Gastrocnemius medialis (tissue), 4 donors: ENCODE results near the gene PRPF18. TPM values are rescaled to one million over a fixed set of nuclear protein-coding genes. Genes with fewer than 3 reads are reported as not detected.

Experiments used
- ATAC-seq, 2 donors: fragments of 150-250 bp; one replicate each; pipeline ENCODE4 v1.9.1; 2016
- DNase-seq, 2 donors: peaks; one replicate each; pipeline ENCODE4 v3.0.0-alpha.2; 2019
- H3K27ac ChIP-seq, 4 donors: fragments of 200-600 bp; sonication (generic); 1 replicate in 1 of 4; 2 replicates in 3 of 4; pipeline ENCODE4 v1.5.1; 2016 to 2018; ENCODE audit warnings: mild to moderate bottlenecking in 2 of 4, moderate library complexity in 1 of 4
- H3K27me3 ChIP-seq, 3 donors: fragments of 200-600 bp; sonication (generic) in 2 of 3; 1 replicate in 1 of 3; 2 replicates in 2 of 3; pipeline versions ENCODE4 v1.5.1 to v1.6.0; 2016 to 2019; ENCODE audit warnings: mild to moderate bottlenecking in 1 of 3, moderate library complexity in 1 of 3
- H3K36me3 ChIP-seq, 2 donors: fragments of 200-600 bp; sonication (generic) in 1 of 2; one replicate each; pipeline ENCODE4 v1.5.1; 2017 to 2018
- H3K4me1 ChIP-seq, 2 donors: fragments of 200-600 bp; sonication (generic) in 1 of 2; one replicate each; pipeline ENCODE4 v1.5.1; 2016 to 2017; ENCODE audit warnings: mild to moderate bottlenecking in 2 of 2
- H3K4me3 ChIP-seq, 4 donors: fragments of 200-600 bp; sonication (generic) in 3 of 4; 1 replicate in 1 of 4; 2 replicates in 3 of 4; pipeline ENCODE4 v1.5.1; 2016 to 2019; ENCODE audit warnings: mild to moderate bottlenecking in 2 of 4
- H3K9me3 ChIP-seq, 3 donors: fragments of 200-600 bp; sonication (generic) in 2 of 3; 1 replicate in 1 of 3; 2 replicates in 2 of 3; pipeline ENCODE4 v1.5.1; 2016 to 2019
- POLR2A ChIP-seq, 2 donors: fragments of 450-650 bp; IDR thresholded peaks; one replicate each; pipeline ENCODE4 v1.6.1; 2017; ENCODE audit warnings: antibody characterized with exemption in 2 of 2, mild to moderate bottlenecking in 2 of 2, moderate library complexity in 2 of 2
- in situ Hi-C, 4 donors: fragments of 200-750 bp; cut with MboI; loops; one replicate each; pipeline versions ENCODE4 v1.15.0 to v1.8.0; 2017; ENCODE audit warnings: low sequenced_read_pairs in 4 of 4
- intact Hi-C: fragments of 100-400 bp; cut with DNase I; formaldehyde crosslinking; loops from one replicate; pipeline ENCODE4 v1.15.1; 2023; ENCODE audit warnings: low total_unique reads
- total RNA-seq, 4 donors: library from RNA; depleted of rRNA; stranded (reverse); fragments of >200 nt; gene quantifications; one replicate each; pipeline versions ENCODE4 v1.1.0 to v1.2.3, GENCODE V29; 2016
- TF ChIP-seq, protein P1 (sequence below), 5 experiments: fragments of 450-650 bp in 3 of 5; fragments of 200-600 bp in 2 of 5; sonication (generic) in 2 of 5; IDR thresholded peaks in 4 of 5; conservative IDR thresholded peaks in 1 of 5; 1 replicate in 4 of 5; 2 replicates in 1 of 5; pipeline ENCODE4 v1.5.1; 2016 to 2019; ENCODE audit warnings: antibody characterized with exemption in 5 of 5, mild to moderate bottlenecking in 3 of 5, moderate library complexity in 3 of 5

The PRPF18 gene
- total RNA-seq, 4 donors from 2014 or later = 21.3 to 35.4 (median 28.1) TPM

DNA sequence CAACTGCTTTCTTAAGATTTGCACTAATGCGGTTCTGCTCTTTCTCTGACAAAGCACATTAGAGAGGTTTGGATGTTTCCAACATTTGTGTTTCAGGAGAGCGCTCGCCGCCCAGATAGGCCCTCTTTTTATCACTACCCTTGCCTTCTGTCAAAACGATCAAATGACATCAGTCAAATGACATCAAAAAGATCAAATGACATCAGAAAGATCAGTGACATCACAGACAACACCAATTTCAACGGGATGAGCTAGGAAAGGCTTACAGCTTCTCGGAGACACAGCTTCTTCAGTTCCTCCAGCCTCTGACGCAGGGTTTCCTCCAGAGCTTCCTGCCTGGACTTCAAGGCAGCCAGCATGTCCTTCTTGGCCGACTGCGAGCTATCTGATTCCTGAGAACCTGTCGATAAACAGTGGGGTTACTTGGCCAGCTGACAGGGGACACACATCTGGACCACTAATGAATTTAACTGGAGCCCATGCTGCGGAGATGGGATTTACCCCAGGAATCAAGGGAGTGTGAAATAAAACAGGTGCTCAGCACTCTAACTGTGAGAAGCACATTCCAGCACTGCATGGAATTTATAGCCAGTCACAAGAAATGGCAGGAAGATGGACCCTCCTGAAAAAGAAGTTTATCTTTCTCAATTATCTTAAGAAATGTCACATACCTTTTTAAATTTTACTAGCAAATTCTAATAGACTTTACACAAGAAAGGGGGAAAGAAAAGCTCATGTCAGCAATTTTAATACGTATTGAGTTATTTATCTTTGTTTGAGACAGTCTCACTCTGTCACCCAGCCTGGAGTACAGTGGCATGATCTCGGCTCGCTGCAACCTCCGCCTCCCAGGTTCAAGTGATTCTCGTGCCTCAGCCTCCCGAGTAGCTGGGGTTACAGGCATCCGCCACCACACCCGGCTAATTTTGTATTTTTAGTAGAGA lies 88.2 kb downstream of the PRPF18 start:
- no peak overlapping the region for H3K27ac ChIP-seq
- TF ChIP-seq, protein P1, sequence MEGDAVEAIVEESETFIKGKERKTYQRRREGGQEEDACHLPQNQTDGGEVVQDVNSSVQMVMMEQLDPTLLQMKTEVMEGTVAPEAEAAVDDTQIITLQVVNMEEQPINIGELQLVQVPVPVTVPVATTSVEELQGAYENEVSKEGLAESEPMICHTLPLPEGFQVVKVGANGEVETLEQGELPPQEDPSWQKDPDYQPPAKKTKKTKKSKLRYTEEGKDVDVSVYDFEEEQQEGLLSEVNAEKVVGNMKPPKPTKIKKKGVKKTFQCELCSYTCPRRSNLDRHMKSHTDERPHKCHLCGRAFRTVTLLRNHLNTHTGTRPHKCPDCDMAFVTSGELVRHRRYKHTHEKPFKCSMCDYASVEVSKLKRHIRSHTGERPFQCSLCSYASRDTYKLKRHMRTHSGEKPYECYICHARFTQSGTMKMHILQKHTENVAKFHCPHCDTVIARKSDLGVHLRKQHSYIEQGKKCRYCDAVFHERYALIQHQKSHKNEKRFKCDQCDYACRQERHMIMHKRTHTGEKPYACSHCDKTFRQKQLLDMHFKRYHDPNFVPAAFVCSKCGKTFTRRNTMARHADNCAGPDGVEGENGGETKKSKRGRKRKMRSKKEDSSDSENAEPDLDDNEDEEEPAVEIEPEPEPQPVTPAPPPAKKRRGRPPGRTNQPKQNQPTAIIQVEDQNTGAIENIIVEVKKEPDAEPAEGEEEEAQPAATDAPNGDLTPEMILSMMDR (IDR thresholded peaks at IDR 0.05 in 4 of 5, conservative IDR thresholded peaks at IDR 0.05 in 1 of 5) = no peak
- no peak for TF ChIP-seq POLR2A (IDR thresholded peaks at IDR 0.05)
- H3K27me3 ChIP-seq = no peaks in the 10 kb centered on the region
- ATAC-seq = no peak
- no peak for DNase-seq
- in situ Hi-C loops = loop anchor here in 1 of 4 donors (25.0 kb wide), 1 partner anchor 287 kb away; no protein-coding TSS in a partner anchor
- no peaks in the 10 kb centered on the region for H3K9me3 ChIP-seq
- H3K4me3 ChIP-seq = no peak overlapping the region
- intact Hi-C loops = no loop called here
- peaks cover 0 to 1% of the 10 kb centered on the region in 2 donors for H3K4me1 ChIP-seq
- H3K36me3 ChIP-seq = no peaks in the 10 kb centered on the region

DNA sequence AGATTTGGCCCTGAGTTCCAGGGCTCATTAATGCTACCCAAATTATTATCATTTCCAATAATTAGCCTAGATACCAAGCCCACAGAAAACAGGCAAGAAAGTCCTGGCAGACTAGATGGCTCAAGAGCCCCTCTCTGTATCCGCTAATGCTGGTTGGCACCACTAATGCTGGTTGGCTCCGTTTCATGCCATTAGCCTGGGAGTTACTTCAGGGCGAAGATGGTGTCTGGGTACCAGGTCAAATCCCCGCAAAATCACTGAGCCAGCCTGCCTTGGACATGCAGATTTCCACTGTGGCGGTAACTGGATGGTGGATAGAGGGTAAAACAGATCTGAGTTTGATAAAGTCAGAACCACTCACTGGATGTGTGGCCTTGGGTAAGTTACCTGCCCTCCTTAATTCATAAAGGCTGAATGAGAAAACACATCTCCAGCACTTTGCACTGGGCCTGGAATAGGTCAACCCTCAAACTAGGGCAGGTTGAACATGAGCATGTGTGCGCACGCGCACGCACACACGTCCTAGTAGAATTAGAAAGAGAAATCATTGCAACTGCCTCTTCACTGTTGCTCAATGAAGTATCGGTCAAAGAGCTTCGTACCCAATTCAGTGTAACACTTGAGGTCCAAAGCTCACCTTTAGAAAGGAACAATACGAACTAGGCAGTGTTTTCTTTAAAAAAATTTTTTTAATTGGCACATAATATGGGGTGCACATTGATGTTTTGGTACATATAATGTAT lies 91.5 kb downstream of the PRPF18 start:
- Histone ChIP-seq H3K27me3 (no peaks in the 10 kb centered on the region), H3K4me1 (peaks cover under 1 to 3% of the 10 kb centered on the region in 2 donors), H3K9me3 (no peaks in the 10 kb centered on the region), H3K27ac (no peak overlapping the region), H3K36me3 (no peaks in the 10 kb centered on the region), H3K4me3 (no peak overlapping the region)
- no peak for TF ChIP-seq POLR2A (IDR thresholded peaks at IDR 0.05)
- TF ChIP-seq, protein P1 (IDR thresholded peaks at IDR 0.05 in 4 of 5, conservative IDR thresholded peaks at IDR 0.05 in 1 of 5) = no peak
- intact Hi-C loops (no loop called here), in situ Hi-C loops (no loop called here)
- DNase-seq = no peak
- ATAC-seq = no peak

Other genes with a start within 250 kb of the PRPF18 start
- 10 to 100 TPM; 22.4 to 29.7 (median 27.9) TPM for gene SEPHS1, start 238.7 kb upstream of the PRPF18 start, total RNA-seq
- 10 to 100 TPM; 23.6 to 35.5 (median 26.1) TPM for gene BEND7, start 58.0 kb upstream of the PRPF18 start, total RNA-seq